Activated naive CD8-positive, alpha-beta T cell treated with anti-CD3 and anti-CD28 coated beads for 36 hours (primary cell): ENCODE measurements around the gene ZNF580. TPM values are rescaled to one million over a fixed set of nuclear protein-coding genes. Genes with fewer than 3 reads are reported as not detected.
A peak's percentile ranks its signal among the peaks of the same experiment; 100 is the strongest.

Experiments
- DNase-seq: peaks from one replicate; pipeline ENCODE4 v3.0.0; 2021
- H3K27ac Mint-ChIP-seq: one replicate; pipeline ENCODE4 v1.8.0; 2022; ENCODE audit warnings: mild to moderate bottlenecking, moderate library complexity, mixed read lengths
- H3K27me3 Mint-ChIP-seq: one replicate; pipeline ENCODE4 v1.8.0; 2022; ENCODE audit warnings: mild to moderate bottlenecking, mixed read lengths
- H3K36me3 Mint-ChIP-seq: one replicate; pipeline ENCODE4 v1.8.0; 2021; ENCODE audit warnings: mild to moderate bottlenecking, mixed read lengths
- H3K4me1 Mint-ChIP-seq: one replicate; pipeline ENCODE4 v1.8.0; 2021; ENCODE audit warnings: mixed read lengths
- H3K4me3 Mint-ChIP-seq: one replicate; pipeline ENCODE4 v1.8.0; 2022; ENCODE audit warnings: mild to moderate bottlenecking, moderate library complexity, mixed read lengths
- H3K9me3 Mint-ChIP-seq: one replicate; pipeline ENCODE4 v1.8.0; 2022; ENCODE audit warnings: mixed read lengths
- total RNA-seq, 2 experiments: library from RNA; stranded (reverse); gene quantifications; one replicate each; pipeline ENCODE4 v1.2.3, GENCODE V29; 2021

The ZNF580 gene
- total RNA-seq, 2 experiments from 2014 or later, result 29.6 to 30.6 TPM

DNA sequence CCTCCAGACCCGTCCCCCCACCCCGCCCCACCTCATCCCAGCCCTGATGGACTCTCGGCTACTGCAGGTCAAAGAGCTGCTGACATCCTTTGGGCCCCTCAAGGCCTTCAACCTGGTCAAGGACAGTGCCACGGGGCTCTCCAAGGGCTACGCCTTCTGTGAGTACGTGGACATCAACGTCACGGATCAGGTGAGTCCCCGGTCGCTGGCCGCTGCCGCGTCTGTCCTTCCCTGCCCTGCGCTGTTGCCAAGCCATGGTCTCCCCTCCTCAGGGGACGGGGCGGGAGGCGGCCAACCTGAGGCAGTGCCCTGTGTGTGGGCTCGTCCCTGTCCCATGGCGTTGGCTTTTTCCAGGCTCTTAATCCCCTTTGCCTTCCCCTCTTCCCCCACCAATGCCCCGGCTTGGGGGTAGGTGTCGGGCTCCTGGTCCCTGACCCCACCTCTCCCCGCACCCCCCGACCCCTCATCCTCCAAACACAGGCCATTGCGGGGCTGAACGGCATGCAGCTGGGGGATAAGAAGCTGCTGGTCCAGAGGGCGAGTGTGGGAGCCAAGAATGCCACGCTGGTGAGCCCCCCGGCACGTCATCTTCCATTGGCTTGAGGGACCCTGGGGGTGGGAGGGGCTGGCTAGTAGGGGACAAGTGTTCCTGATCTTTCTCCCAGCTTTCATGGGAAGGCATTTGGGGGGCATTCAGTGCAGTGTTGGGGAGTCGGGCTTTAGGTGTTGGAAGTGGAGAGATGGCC lies 28.0 kb downstream of the ZNF580 start:
- peaks cover 14% of the 10 kb centered on the region for H3K36me3 Mint-ChIP-seq
- H3K27ac Mint-ChIP-seq, result no peak overlapping the region
- no peaks in the 10 kb centered on the region for H3K27me3 Mint-ChIP-seq
- H3K4me3 Mint-ChIP-seq, result no peak overlapping the region
- peaks cover 42% of the 10 kb centered on the region for H3K4me1 Mint-ChIP-seq
- no peak for DNase-seq
- no peaks in the 10 kb centered on the region for H3K9me3 Mint-ChIP-seq

- Mint-ChIP-seq H3K4me1 (peaks cover 47% of the 10 kb centered on the region), H3K36me3 (peaks cover 17% of the 10 kb centered on the region), H3K9me3 (no peaks in the 10 kb centered on the region), H3K27ac (no peak overlapping the region), H3K4me3 (no peak overlapping the region), H3K27me3 (no peaks in the 10 kb centered on the region)
- DNase-seq, result no peak
Observed at GRCh38 chr19:55669418-55670279, 28.8 kb downstream of the ZNF580 start.

- Mint-ChIP-seq H3K36me3 (peaks cover 18% of the 10 kb centered on the region), H3K9me3 (no peaks in the 10 kb centered on the region), H3K27ac (peak overlapping the region; percentile 23), H3K27me3 (no peaks in the 10 kb centered on the region), H3K4me3 (no peak overlapping the region), H3K4me1 (peaks cover 47% of the 10 kb centered on the region)
- no peak for DNase-seq
Observed at GRCh38 chr19:55670280-55671053, 29.7 kb downstream of the ZNF580 start.

DNA sequence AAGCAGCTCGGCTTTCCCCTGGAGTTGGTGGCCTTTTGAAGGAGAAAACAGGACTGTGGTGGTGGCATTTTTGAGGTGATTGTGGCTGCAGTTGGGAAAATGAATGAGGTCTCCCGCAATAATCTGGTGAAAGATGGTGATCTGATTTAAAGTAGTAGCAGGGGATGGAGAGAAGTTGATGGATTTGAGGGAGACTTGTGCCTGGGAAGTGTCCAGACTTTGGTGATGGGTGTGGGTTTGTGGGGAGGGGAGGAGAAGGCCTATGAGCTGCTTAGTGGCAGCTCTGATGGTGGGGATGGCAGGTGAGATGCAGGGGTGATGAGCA lies 30.2 kb downstream of the ZNF580 start:
- Mint-ChIP-seq H3K4me1 (peaks cover 51% of the 10 kb centered on the region), H3K36me3 (peaks cover 20% of the 10 kb centered on the region), H3K27me3 (no peaks in the 10 kb centered on the region), H3K4me3 (no peak overlapping the region), H3K9me3 (no peaks in the 10 kb centered on the region), H3K27ac (peak overlapping the region; percentile 23)
- DNase-seq, result no peak

- no peak overlapping the region for H3K27ac Mint-ChIP-seq
- DNase-seq, result no peak
- no peaks in the 10 kb centered on the region for H3K9me3 Mint-ChIP-seq
- H3K27me3 Mint-ChIP-seq, result no peaks in the 10 kb centered on the region
- no peak overlapping the region for H3K4me3 Mint-ChIP-seq
- peaks cover 23% of the 10 kb centered on the region for H3K36me3 Mint-ChIP-seq
- peaks cover 58% of the 10 kb centered on the region for H3K4me1 Mint-ChIP-seq
Observed at GRCh38 chr19:55672418-55672817, 31.6 kb downstream of the ZNF580 start.

GRCh38 chr19:55673465-55673864 lies 32.7 kb downstream of the ZNF580 start:
- H3K27me3 Mint-ChIP-seq, result no peaks in the 10 kb centered on the region
- H3K36me3 Mint-ChIP-seq, result peaks cover 30% of the 10 kb centered on the region
- H3K4me3 Mint-ChIP-seq, result peak overlapping the region; percentile 14
- no peaks in the 10 kb centered on the region for H3K9me3 Mint-ChIP-seq
- H3K4me1 Mint-ChIP-seq, result peaks cover 61% of the 10 kb centered on the region
- DNase-seq, result no peak
- peak overlapping the region; percentile 58 for H3K27ac Mint-ChIP-seq

DNA sequence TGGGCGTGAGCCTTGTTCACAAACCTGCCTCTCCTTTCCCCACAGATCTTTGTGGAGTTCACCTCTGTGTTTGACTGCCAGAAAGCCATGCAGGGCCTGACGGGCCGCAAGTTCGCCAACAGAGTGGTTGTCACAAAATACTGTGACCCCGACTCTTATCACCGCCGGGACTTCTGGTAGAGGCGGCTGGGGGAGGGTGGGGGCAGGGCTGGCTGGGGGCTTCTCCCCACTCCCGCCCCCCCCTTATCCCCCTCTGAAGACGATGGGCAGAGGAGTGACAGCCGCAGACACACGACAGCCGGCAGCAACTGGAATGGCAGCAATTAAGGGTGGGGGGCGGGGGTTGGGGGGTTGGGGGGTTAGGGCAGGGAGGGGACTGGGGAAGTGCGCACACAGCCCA lies 33.1 kb downstream of the ZNF580 start:
- Mint-ChIP-seq H3K27me3 (no peaks in the 10 kb centered on the region), H3K4me1 (peaks cover 65% of the 10 kb centered on the region), H3K4me3 (peak overlapping the region; percentile 14), H3K9me3 (no peaks in the 10 kb centered on the region), H3K36me3 (peaks cover 34% of the 10 kb centered on the region), H3K27ac (peak overlapping the region; percentile 58)
- DNase-seq, result no peak

DNA sequence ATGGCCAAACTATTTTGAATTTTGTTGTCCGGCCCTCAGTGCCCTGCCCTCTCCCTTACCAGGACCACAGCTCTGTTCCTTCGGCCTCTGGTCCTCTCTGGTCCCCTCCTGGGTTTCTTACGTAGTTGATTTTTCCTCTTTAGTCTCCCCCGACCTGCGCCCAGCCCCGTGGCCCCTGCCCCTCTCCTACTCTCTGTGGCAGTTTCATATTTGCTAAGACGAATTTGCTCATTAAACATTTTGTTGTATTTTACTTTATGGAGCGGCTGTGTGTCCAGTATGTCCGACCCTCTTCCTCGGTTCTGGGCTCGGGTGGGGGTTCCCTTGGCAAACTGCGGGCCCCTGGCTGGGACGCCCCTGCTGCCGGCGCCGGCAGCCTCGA lies 33.6 kb downstream of the ZNF580 start:
- Mint-ChIP-seq H3K4me3 (peak overlapping the region; percentile 73), H3K27ac (peak overlapping the region; percentile 83), H3K36me3 (peaks cover 38% of the 10 kb centered on the region), H3K27me3 (no peaks in the 10 kb centered on the region), H3K9me3 (no peaks in the 10 kb centered on the region), H3K4me1 (peaks cover 67% of the 10 kb centered on the region)
- DNase-seq, result no peak

DNA sequence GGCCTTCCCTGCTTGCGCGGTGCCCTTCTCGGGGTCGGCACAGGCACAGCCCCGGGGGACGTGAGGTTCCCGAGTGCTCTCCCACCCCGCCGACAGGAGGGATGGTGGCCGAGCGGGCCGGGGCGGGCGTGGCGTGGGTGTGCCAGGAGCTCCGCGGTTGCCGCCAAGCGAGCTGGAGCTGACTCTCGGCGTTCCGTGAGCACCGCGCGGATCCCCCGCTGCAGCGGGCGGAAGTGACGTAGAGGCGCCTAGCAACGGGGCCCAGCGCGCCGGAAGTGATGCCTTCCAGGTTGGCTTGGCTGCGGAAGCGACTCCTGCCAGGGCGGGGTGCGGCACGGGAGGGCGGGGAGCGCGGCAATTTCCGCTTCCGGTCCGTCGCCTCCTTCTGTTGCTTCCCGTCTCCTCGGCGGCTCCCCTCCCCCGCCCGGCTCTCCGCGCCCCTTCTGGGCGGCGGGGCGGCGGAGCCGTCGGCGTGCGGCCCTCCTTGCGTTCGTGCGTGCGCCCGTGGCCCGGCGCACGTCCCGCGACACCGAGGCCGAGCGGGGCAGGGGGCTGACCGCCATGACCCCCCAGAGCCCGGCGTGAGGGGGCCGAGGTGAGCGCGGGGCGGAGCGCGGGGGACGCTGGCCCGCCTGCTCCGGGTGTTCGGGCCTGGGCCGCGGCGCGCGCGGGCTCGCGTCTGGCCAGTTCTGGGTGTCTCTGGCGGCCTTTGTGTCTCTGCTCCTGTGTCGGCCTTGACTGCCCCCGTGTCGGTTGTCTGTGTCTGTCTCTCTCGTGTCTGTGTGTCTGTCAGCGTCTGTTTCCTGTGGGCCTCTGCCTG lies 34.2 kb downstream of the ZNF580 start, which contains the start of gene EPN1:
EPN1 (plus strand) TSS at position 386 of the 820 bp plus-strand sequence. CDS start 3,402 bp downstream, outside the sequence.
- Mint-ChIP-seq H3K4me3 (peak within 1 kb of the TSS; percentile 100), H3K9me3 (no peaks in the 10 kb centered on the region), H3K27me3 (no peaks in the 10 kb centered on the region), H3K36me3 (peaks cover 41% of the 10 kb centered on the region), H3K4me1 (peaks cover 67% of the 10 kb centered on the region), H3K27ac (peak within 1 kb of the TSS; percentile 94)
- peak; percentile 98 for DNase-seq

DNA sequence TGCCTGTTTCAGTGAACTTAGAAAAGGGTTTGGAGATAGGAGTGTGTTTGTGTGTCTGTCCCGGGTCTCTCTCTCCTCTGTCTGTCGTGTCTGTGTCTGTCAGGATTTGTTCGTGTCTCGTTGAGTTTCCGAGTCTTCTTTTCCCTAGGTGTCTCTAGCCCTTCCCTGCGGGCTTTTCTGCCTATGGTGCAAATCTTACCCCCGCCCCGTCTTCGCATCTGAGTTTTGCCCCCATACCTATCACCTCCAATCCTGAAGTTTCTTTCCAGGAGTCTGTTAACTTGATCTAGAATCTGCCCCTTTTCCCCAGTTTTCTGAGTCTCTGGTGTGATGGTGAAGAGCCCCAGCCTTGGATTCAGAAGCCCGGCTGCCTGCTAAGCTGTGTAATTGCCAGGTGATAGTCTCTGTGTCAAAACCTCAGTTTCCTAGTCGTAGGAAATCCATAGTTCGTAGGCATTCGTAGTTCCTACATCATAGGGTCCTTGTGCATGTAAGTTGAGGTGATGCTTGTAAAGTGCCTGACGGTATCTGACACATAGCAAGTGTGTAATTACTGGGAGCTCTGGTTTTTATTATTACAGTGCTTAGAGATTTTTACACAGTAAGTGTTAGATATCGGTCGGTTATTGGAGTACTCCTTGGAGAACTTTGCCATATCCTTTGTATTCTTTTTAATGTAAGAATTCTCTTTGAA lies 35.0 kb downstream of the ZNF580 start:
- DNase-seq, result no peak
- no peaks in the 10 kb centered on the region for H3K9me3 Mint-ChIP-seq
- peak overlapping the region; percentile 100 for H3K4me3 Mint-ChIP-seq
- H3K27ac Mint-ChIP-seq, result peak overlapping the region; percentile 94
- H3K4me1 Mint-ChIP-seq, result peaks cover 60% of the 10 kb centered on the region
- peaks cover 41% of the 10 kb centered on the region for H3K36me3 Mint-ChIP-seq
- no peaks in the 10 kb centered on the region for H3K27me3 Mint-ChIP-seq

- no peaks in the 10 kb centered on the region for H3K9me3 Mint-ChIP-seq
- H3K27ac Mint-ChIP-seq, result peak overlapping the region; percentile 18
- DNase-seq, result no peak
Observed at GRCh38 chr19:55676383-55676782, 35.6 kb downstream of the ZNF580 start.

GRCh38 chr19:55676889-55677505 lies 36.2 kb downstream of the ZNF580 start:
- no peaks in the 10 kb centered on the region for H3K27me3 Mint-ChIP-seq
- peaks cover 38% of the 10 kb centered on the region for H3K36me3 Mint-ChIP-seq

More at GRCh38 chr19:55676383-55676782, 35.6 kb downstream of the ZNF580 start:
- Mint-ChIP-seq H3K36me3 (peaks cover 38% of the 10 kb centered on the region), H3K27me3 (no peaks in the 10 kb centered on the region), H3K4me3 (peak overlapping the region; percentile 100), H3K4me1 (peaks cover 54% of the 10 kb centered on the region)

DNA sequence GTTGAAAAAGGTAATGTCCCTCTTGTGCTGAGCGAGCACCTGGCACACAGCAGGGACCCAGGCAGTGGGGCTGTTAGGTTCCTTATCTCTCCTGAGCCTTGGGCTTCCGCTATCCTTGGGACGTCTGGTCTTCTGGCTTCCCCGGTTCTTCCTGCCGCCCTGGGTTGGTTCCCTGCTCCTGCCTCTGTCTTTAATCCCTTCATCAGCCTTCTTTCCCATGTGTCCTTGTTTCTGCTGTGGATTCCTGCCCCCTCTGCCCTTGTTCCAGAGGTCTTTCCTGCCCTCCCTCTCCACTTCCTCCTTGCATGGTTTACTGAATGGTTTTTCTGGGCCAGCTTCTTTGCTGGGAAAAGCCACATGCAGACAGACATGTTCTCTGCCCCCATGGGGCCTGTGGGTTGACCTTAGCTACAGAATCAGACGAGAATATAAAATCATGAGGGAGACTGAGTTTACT lies 36.8 kb downstream of the ZNF580 start:
- peaks cover 47% of the 10 kb centered on the region for H3K4me1 Mint-ChIP-seq
- H3K27ac Mint-ChIP-seq, result peak overlapping the region; percentile 2
- peaks cover 35% of the 10 kb centered on the region for H3K36me3 Mint-ChIP-seq
- no peaks in the 10 kb centered on the region for H3K9me3 Mint-ChIP-seq
- no peak overlapping the region for H3K4me3 Mint-ChIP-seq
- H3K27me3 Mint-ChIP-seq, result no peaks in the 10 kb centered on the region
- no peak for DNase-seq

More at GRCh38 chr19:55676889-55677505, 36.2 kb downstream of the ZNF580 start:
- Mint-ChIP-seq H3K4me3 (peak overlapping the region; percentile 100), H3K27ac (peak overlapping the region; percentile 52), H3K4me1 (peaks cover 52% of the 10 kb centered on the region), H3K9me3 (no peaks in the 10 kb centered on the region)
- no peak for DNase-seq
